Measurements from ENCODE around the gene GLRX3.
"Not testable (repeated sequence)": the region's sequence is repeated elsewhere in the genome, so short reads cannot be mapped to it uniquely, and the experiment has no call there.

Gene GLRX3

DNA sequence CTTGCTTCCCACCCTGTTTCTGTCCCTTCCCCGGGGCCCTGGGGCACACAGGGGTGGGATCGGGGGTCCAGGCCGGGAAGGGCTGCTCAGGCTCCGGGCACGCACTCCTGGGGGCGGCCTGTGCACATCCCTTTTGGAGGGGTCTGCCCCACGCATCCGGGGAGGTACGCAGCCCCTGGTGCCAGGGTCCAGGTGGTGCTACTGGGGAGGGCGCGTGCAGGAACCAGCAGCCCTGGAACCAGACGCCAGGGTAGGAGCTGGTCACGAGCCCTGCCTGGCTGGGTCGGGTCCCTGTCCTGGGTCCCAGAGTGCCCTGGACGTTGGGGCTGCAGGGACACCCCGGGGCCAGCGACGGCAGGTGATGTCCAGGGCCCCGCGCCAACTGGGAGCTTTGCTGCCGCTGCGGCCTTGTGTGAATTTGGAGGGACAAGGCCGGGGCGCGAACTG is 53.4 kb downstream of the GLRX3 start:
- DNase-seq = no peak

- DNase-seq = peak; percentile 91 to 92
Measured at GRCh38 chr10:130190055-130190736, 54.0 kb downstream of the GLRX3 start.

GRCh38 chr10:130190737-130191115 is 54.5 kb downstream of the GLRX3 start:
- no peak for DNase-seq

- no peak for DNase-seq
Measured at GRCh38 chr10:130191380-130191779, 55.2 kb downstream of the GLRX3 start.

GRCh38 chr10:130192276-130192848 is 56.2 kb downstream of the GLRX3 start:
- no peak for DNase-seq

DNA sequence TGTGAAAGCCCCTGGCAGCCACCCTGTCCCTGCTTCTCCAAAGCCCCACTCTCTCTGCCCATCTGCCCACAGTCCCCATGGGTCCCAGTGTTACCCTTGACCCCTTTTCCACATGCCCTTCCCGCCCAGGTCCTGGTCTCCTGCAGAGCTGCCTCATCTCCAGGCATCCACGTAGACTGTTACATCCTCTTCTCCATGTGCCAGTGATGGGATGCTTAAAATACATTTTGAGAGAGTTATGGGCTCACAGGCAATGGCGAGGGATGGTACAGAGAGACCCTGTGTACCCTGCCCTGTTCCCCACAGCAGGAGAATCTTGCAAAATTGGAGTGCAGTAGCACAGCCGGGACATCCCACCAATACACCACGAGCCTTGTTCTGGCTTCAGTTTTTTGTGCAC is 56.8 kb downstream of the GLRX3 start:
- no peak for DNase-seq

DNA sequence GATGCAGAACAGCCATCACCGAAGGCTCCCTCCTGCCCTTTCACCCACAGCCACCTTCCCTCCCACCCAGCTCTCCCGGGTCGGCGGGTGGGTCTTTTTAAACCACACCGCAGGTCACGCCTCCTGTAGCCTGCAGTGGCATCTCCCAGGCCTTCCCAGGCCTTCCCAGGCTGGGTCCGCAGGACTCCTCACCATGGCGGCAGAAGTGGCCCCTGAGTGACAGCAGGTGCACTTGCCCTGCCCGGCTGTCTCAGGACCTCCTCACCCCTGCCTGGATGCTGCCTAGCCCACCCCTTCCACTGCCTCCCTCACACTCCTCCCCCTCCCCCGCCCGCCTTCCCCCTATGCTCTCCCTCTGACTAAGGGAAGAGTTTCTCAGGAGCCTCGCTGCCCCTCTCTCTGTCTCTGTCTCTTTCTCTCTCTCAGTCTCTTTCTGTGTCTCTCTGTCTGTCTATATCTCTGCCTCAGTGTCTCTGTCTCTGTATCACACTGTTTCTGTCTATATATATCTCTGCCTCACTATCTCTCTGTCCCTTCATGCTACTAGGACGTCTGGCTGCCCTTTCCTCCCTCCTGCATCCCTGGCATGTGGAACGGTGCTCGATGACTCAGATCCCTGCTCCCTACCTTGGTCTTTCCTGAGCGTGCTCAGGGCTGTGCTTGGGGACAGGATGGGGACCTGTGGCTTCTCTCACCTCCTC is 57.5 kb downstream of the GLRX3 start:
- DNase-seq = no peak

DNA sequence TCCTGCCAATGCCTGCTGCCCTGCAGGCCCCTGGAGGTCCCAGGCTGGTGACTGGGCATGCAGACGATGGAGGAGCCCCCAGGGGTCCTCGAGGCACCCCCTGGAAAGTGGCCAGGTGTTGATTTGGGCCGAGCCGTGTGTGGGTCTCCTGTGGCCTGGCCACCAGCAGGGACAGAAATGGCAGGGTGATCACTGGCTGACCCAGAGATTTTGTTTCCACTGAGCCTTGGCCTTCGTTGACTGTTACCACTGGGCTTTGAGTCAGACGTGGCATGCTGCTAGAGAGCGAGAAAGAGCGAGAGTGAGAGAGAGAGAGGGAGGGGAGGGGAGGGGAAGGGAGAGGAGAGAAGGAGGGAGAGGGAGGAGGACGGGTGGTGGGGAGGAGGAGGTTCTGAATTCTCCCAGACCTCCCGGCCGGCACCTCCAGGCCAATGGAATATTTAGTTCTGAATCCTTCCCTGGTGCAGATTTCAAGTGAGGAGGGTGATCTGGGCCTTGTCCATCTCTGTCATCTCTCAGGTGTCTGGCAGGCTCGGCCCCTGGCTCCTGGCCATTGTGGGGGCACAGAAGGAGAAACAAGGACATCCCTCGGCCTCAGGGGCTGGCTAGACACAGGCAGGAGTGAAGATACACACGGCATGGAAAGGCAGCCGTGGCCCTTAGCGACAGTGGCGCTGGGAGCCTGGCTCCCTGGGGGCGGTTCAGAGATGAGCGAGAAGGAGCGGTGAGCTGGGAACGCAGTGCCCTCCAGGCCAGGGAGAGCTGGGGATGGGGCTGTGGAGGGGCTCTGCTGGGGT is 58.2 kb downstream of the GLRX3 start:
- no peak for DNase-seq

GRCh38 chr10:130194991-130195645 is 58.9 kb downstream of the GLRX3 start:
- no peak for DNase-seq

GRCh38 chr10:130195746-130196294 is 59.6 kb downstream of the GLRX3 start:
- no peak for DNase-seq

- DNase-seq = no peak
Measured at GRCh38 chr10:130196511-130197487, 60.6 kb downstream of the GLRX3 start.

DNA sequence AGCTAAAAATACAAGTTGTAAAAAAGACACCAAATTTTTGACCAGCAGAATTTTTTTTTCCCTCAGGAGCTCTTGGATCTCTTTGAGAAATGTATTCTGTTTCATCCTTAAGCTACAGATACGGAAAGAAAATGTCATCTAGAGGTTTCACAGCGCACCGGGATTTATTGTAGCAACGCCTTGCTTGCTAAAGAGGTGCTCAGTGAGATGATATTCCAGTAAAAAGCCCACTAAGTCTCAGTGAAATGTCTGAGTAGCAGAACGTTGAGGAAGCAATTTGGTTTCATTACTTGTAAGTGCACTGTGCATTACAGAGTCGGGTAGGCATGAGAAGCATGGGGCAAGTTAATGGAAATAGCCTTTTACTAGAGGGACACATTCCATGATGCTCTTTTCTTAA is 62.5 kb downstream of the GLRX3 start:
- DNase-seq = no peak

DNA sequence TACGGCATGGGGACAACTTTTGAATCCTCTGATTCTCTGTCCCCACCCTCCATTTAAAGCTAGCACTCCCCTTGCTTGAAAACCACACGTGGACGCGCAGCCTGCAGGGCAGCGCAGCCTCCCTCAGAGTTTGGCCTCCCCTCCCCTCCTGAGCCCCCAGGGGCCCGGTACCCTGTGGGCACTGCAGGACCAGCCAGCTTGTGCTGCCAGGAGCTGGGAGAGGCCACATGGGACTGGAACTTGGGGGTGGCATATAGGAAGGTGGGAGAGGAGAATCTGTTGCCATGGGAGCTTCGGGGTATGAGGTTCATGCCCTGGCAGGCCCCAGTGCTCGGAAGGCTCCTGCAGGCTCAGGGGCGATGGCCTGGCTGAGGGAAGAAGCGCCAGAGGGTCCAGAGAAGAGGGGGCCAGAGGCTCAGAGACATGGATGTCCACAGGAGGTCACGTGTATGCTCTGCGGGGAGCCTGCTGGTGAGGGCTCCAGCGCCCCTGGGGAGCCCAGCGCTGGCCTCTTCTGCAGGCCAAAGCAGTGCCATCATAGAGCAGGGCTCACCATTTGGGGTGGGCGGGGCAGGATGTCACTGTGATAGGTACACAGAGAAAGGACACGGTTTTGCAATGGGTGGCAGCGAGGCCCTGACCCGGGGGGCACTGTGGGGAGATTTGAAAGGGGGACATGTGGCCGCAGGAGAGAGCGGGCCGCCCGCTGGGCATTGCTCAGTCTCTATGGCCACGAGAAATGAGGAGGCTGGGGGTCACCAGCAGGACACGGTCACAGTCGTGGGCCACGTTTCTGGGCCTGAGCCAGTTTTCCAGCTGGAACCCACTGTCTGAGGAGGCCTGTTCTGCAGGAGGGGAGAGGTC is 64.2 kb downstream of the GLRX3 start:
- no peak for DNase-seq

DNA sequence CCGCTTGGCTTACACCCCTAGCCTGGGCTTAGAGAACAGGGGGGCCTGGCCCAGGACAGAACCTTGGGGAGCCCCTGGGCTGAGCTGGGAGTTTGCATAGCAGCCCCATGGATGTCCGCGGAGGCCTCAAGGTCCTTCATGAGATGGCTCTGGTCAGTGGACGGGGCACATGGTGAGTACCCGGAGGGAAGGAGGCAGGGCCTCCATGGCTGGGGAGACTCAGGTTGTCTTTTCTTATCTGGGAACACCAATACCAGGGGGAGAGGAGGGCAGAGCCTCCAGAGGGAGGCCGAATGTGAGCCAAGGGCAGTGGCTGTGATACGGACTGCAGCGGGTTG is 64.8 kb downstream of the GLRX3 start:
- no peak for DNase-seq

- not testable (repeated sequence) for DNase-seq
Measured at GRCh38 chr10:130202150-130202549, 66.0 kb downstream of the GLRX3 start.

DNA sequence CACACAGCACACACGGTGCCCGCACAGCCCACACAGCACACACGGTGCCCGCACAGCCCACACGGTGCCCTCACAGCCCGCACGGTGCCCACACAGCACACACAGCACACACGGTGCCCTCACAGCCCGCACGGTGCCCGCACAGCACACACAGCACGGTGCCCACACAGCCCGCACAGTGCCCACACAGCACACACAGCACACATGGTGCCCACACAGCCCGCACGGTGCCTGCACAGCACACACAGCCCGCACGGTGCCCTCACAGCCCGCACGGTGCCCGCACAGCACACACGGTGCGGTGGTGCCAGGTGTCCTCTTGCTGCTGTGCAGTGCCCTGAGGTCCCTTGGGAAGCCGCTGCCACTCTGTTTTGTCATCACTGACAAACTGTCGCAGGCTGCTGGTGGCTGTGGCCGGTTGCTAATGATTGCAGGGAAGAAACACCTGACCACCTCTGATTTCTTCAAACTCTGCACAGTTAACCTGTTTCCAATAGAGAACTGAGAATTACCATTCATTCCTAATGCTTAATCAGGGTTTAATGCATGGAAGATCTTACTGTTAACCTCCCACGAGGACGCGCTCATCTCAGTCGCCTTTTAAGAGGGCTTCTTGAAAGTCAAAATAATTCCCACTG is 66.9 kb downstream of the GLRX3 start:
- DNase-seq = no peak

- DNase-seq = no peak
Measured at GRCh38 chr10:130203626-130204025, 67.4 kb downstream of the GLRX3 start.

GRCh38 chr10:130206216-130206737 is 70.1 kb downstream of the GLRX3 start:
- DNase-seq = no peak

DNA sequence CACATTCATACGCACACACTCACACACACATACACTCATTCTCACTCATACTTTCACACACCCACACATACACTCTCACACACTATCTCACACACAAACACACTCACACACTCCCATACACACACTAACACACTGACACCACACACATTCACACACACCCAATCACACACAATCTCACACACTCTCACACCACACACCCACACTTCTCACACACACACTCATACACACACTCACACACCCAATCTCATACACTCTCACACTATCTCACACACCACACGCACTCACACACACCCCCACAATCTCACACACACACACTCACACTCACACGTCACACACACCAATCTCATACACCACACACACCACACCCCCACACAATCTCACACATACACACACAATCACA is 71.0 kb downstream of the GLRX3 start:
- DNase-seq = no peak

DNA sequence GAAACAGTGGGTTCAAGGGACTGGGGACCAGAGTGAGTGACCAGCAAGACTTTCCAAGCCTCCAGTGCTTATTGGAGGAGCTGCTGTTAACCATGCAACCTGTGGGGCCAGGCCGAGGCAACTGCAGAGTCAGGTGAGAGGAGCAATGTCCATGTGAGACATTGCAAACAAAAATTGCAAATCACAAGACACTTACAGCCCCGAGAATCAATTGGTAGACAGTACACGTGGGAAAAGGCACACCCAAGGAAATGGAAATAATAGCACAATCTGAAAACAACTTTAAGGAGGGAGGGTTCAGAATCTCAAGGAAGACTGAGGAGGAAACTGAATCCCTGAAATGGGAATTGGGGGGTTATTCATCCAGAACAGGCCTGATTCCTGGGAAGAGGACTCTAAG is 72.6 kb downstream of the GLRX3 start:
- no peak for DNase-seq
